ENCODE measurements around the gene ATP5MG. TPM values are rescaled to one million over a fixed set of nuclear protein-coding genes. Genes with fewer than 3 reads are reported as not detected.

The ATP5MG gene
- total and polyA plus RNA-seq, 8 donors, result 98.5 to 312 (median 146) TPM

DNA sequence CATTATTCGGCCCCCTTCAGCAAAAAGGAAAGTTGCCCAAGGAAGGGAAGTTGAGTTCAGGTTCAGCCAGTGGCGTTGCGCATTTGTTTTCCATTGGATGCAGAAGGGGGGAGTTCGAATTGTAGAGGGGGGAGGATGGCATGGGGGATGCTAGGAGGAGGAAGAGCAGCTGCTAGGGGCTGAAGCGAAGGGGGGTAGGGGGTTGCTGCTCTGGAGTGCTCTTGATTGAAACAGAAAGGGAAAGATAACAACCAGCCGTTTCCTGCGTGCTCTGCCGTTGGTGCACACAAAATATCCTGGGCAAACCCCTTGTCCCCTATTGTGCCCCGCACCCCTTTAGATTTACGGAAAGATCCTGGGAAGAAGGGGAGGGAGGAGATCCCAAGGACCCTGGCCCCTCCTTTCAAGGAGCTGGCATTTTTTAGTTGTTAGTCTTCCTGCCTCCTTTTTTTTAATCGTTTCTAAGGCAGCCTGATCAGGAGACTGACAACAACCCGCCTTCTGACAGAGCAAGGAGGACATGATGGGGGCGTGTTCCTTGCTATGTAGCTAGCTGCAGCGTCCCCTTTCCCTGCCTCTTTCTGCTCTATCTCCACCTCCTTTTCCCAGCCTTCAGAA, 37.0 kb downstream of the ATP5MG start:
- Histone ChIP-seq H3K27me3 (no peaks in the 10 kb centered on the region), H3K9me3 (no peaks in the 10 kb centered on the region), H3K27ac (peak overlapping the region; percentile 75 to 96 (median 93)), H3K4me1 (peaks cover 42 to 83% (median 80%) of the 10 kb centered on the region in 4 donors), H3K4me3 (peak overlapping the region; percentile 92 to 100 (median 98)), H3K36me3 (no peaks in the 10 kb centered on the region)
- TF ChIP-seq EP300 (IDR thresholded peaks at IDR 0.05) (no peak), POLR2AphosphoS5 (IDR thresholded peaks at IDR 0.05) (no peak), POLR2A (IDR thresholded peaks at IDR 0.05) (no peak), CTCF (IDR thresholded peaks at IDR 0.05) (no peak)
- peak in 1 of 2 donors; percentile 92 for DNase-seq
- whole genome bisulfite sequencing, 5 donors, result 1 to 3% (median 1%) methylated on average over 14 of the region's 14 CpGs
- intact Hi-C loops (cut with DNase I; ENCODE audit: low total_unique reads), result no loop called here

- TF ChIP-seq POLR2A (IDR thresholded peaks at IDR 0.05) (no peak), POLR2AphosphoS5 (IDR thresholded peaks at IDR 0.05) (no peak), CTCF (IDR thresholded peaks at IDR 0.05) (no peak), EP300 (IDR thresholded peaks at IDR 0.05) (no peak)
- Histone ChIP-seq H3K27me3 (no peaks in the 10 kb centered on the region), H3K27ac (no peak overlapping the region), H3K4me1 (peaks cover 42 to 83% (median 82%) of the 10 kb centered on the region in 4 donors), H3K9me3 (no peaks in the 10 kb centered on the region), H3K4me3 (no peak overlapping the region), H3K36me3 (peaks cover 0 to 4% (median 0%) of the 10 kb centered on the region in 4 donors)
- DNase-seq, result no peak
- intact Hi-C loops (cut with DNase I; ENCODE audit: low total_unique reads), result no loop called here
Measured at GRCh38 chr11:118439646-118440045, 38.2 kb downstream of the ATP5MG start.

DNA sequence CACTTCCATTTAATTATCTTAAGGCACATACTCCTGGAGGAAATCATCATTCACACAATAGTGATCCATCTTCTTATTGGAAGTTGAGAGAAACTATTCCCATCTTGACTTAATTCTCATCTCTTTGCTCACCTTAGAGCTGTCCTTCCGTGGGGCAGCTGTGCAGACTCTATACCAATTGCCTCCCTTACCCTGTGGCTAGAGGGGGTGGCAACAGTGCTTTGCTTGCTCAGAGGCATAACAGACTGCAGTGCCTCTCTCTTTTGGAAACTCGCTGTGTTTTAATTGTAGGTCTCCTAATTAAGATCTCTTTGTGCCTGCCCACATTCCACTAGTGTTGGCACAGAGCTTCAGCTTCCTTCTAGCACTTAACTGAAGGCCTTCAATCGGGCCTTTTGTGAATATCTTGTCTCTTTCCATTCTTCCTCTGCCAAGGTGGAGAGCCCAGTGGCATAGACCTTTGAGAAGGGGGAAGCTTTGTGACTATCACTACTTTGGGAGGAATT, 40.4 kb downstream of the ATP5MG start:
- Histone ChIP-seq H3K27ac (no peak overlapping the region), H3K4me1 (peaks cover 42 to 96% (median 81%) of the 10 kb centered on the region in 4 donors), H3K4me3 (no peak overlapping the region), H3K9me3 (no peaks in the 10 kb centered on the region), H3K27me3 (no peaks in the 10 kb centered on the region), H3K36me3 (peaks cover 0 to 5% (median 0%) of the 10 kb centered on the region in 4 donors)
- intact Hi-C loops (cut with DNase I; ENCODE audit: low total_unique reads), result no loop called here
- TF ChIP-seq POLR2AphosphoS5 (IDR thresholded peaks at IDR 0.05) (no peak), POLR2A (IDR thresholded peaks at IDR 0.05) (no peak)
- 21 to 38% (median 27%) methylated on average over 3 of the region's 3 CpGs for WGBS, 5 donors
- no peak for DNase-seq

DNA sequence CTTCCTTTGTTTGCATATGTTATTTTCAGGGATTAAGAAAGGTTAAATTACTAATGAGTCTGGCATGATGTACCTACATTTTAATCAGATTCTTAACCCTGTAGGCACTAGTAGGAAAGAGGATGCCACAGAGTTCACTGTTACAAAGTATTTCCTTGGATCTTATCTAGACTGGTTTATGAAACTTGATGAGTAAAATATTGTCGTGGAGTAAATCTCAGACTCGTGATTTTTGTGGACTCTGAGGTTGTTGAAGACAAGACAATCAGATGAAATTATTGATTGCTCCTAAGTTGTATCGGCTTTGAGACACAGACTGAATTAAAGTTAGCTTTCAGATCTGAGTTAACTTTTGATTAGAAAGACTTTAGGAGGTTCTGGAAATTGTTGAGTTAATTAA, 40.9 kb downstream of the ATP5MG start:
- 44 to 63% (median 57%) methylated on average over 3 of the region's 3 CpGs for WGBS, 5 donors
- TF ChIP-seq POLR2A (IDR thresholded peaks at IDR 0.05) (no peak), POLR2AphosphoS5 (IDR thresholded peaks at IDR 0.05) (no peak), CTCF (IDR thresholded peaks at IDR 0.05) (no peak), EP300 (IDR thresholded peaks at IDR 0.05) (no peak)
- DNase-seq, result no peak
- intact Hi-C loops (cut with DNase I; ENCODE audit: low total_unique reads), result no loop called here
- Histone ChIP-seq H3K4me1 (peaks cover 41 to 92% (median 78%) of the 10 kb centered on the region in 4 donors), H3K36me3 (peaks cover 0 to 5% (median 0%) of the 10 kb centered on the region in 4 donors), H3K4me3 (no peak overlapping the region), H3K9me3 (no peaks in the 10 kb centered on the region), H3K27ac (no peak overlapping the region), H3K27me3 (no peaks in the 10 kb centered on the region)

Data from stomach (tissue), 9 donors.